ENCODE data around the gene C20orf141. TPM values are rescaled to one million over a fixed set of nuclear protein-coding genes. Genes with fewer than 3 reads are reported as not detected.
A peak's percentile ranks its signal among the peaks of the same experiment; 100 is the strongest.

The C20orf141 gene
- total and polyA plus RNA-seq, 2 of the 4 experiments (the other 2 are of a cell fraction) = 0.36 to 0.91 TPM

DNA sequence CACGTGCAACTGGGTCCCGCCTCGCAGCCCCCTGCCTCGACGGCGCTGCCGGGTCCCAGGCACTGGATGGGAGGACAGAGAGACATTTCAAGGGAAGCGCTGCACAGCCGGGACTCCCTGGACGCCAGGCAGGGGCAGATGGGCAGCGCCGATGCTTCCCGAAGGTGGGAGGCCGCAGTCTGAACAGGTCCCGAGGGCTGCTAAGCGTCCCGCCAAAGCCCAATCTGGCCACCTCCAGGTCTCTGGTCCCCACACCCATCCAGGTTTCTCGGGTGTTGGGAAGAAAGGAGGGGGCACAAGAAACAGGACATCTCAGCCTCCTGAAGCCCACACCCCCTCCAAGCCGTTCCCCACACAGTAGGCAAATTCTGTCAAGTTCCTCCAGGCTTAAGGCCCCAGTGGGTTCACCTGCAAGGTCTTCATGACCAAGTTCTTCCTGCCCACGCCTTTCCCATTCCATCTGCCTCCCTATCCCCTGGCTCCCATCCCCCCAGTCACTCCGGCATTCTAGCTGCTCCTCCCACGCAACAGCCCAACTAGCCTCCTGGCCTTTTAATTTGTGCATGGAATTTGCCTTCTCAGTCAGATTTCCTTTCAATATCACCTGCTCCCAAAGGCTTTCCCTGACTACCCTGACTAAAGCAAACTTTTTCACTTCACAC is 9.0 kb upstream of the C20orf141 start (continued):
- TF ChIP-seq RAD21 (IDR thresholded peaks at IDR 0.05; ENCODE audit: low read length) (no peak), MAFK (IDR thresholded peaks at IDR 0.05; ENCODE audit: low read depth, low read length) (no peak), CEBPB (IDR thresholded peaks at IDR 0.05; ENCODE audit: low read depth, low read length) (no peak), RFX5 (IDR thresholded peaks at IDR 0.05; ENCODE audit: low read depth, low read length) (no peak)

- CTCF ChIA-PET = no interaction called here
- H3K56ac ChIP-seq (ENCODE audit: extremely low read depth, insufficient read depth, low read length) = no peak overlapping the region
- no peak overlapping the region for H4K8ac ChIP-seq (ENCODE audit: low read depth in 2 of 2, low read length in 2 of 2)
- H2AK5ac ChIP-seq (ENCODE audit: low read depth, low read length) = no peak overlapping the region
- dilution Hi-C loops (cut with HindIII; ENCODE audit: low sequenced_read_pairs, unreplicated experiment) = no loop called here
- H3K27ac ChIP-seq (ENCODE audit: insufficient read depth, low read length) = no peak overlapping the region
- ATAC-seq (ENCODE audit: low read depth) (no peak), DNase-seq (no peak)
- BruUV-seq (replicated peaks) = no TSS peak
- H3K4me2 ChIP-seq (ENCODE audit: low read depth, low read length) = no peak overlapping the region
- H2BK120ac ChIP-seq (ENCODE audit: low read depth, low read length) = no peak overlapping the region
- H3K9me1 ChIP-seq (ENCODE audit: insufficient read depth, low read length) = peaks cover 3% of the 10 kb centered on the region; the same call in 1 of the 2 replicates
- H2BK5ac ChIP-seq (ENCODE audit: low read depth, low read length, poor library complexity, severe bottlenecking) = no peak overlapping the region
- H3K14ac ChIP-seq (replicated peaks; ENCODE audit: low read depth, low read length) = no peak overlapping the region
- no peaks in the 10 kb centered on the region for H3K79me1 ChIP-seq (ENCODE audit: low read depth in 1 of 2, low read length in 2 of 2)
- no peak overlapping the region for H2BK20ac ChIP-seq (ENCODE audit: low read depth, low read length)
- no peak overlapping the region for H3K4ac ChIP-seq (ENCODE audit: low read depth, low read length)
- H2AFZ ChIP-seq (replicated peaks; ENCODE audit: low read length, poor library complexity) = peak overlapping the region; percentile 65
- H4K5ac ChIP-seq (ENCODE audit: low read depth, low read length) = no peak overlapping the region
- H3K18ac ChIP-seq (ENCODE audit: low read depth, low read length) = no peak overlapping the region
- no peak overlapping the region for H2BK15ac ChIP-seq (ENCODE audit: low read depth, low read length)
- in situ Hi-C loops (cut with MboI; ENCODE audit: low sequenced_read_pairs) = loop anchor here (25.0 kb wide), 1 partner anchor 694 kb away; the partner anchor contains the start of gene STK35
- H3K36me3 ChIP-seq (ENCODE audit: control insufficient read depth, insufficient read depth, low read length) = no peaks in the 10 kb centered on the region
- TF ChIP-seq MXI1 (IDR thresholded peaks at IDR 0.05; ENCODE audit: borderline replicate concordance, low read depth, low read length) = no peak
- TF ChIP-seq NFE2L2 (IDR thresholded peaks at IDR 0.05; ENCODE audit: low read depth, low read length) = no peak
- no peak for TF ChIP-seq FOS (IDR thresholded peaks at IDR 0.05; ENCODE audit: low read depth, low read length)
- intact Hi-C loops (cut with micrococcal nuclease) = no loop called here
- H4K91ac ChIP-seq (ENCODE audit: insufficient read depth, low read depth, low read length) = no peak overlapping the region
- 0 out of 2 replicates have a peak, but pooled peaks cover 5% of the 10 kb centered on the region for H3K9me3 ChIP-seq (ENCODE audit: control insufficient read depth, insufficient read depth, low read length)
- WGBS, 2 experiments (ENCODE audit: extremely low coverage in 2 of 2, insufficient read length in 1 of 2) = 33% methylated on average over 1 of the region's 4 CpGs; no CpG with 5 or more reads in 1 of the 2 experiments
- peaks cover 55% of the 10 kb centered on the region for H3K27me3 ChIP-seq (ENCODE audit: control insufficient read depth, insufficient read depth, low read length)
- H2AK9ac ChIP-seq (replicated peaks; ENCODE audit: low read depth, low read length, poor library complexity) = no peak overlapping the region
- 0 out of 2 replicates have a peak, but pooled peaks cover 3% of the 10 kb centered on the region for H3K4me1 ChIP-seq (ENCODE audit: control insufficient read depth, insufficient read depth, low read length)
- H4K20me1 ChIP-seq (ENCODE audit: insufficient read depth, low read length) = no peaks in the 10 kb centered on the region
- no peak overlapping the region for H3K4me3 ChIP-seq (ENCODE audit: insufficient read depth, low read depth, low read length)
- POLR2A ChIA-PET (ENCODE audit: unreplicated experiment) = no interaction called here
- H3K23ac ChIP-seq (ENCODE audit: low read depth, low read length) = no peak overlapping the region
- H3K9ac ChIP-seq (ENCODE audit: low read depth, low read length) = no peak overlapping the region
These were observed 8.5 kb upstream of the C20orf141 start for GRCh38 chr20:2806351-2806701.
